GM23338 (cell line): ENCODE measurements around the gene ZBBX. TPM values are rescaled to one million over a fixed set of nuclear protein-coding genes. Genes with fewer than 3 reads are reported as not detected.

Experiments used
- ATAC-seq: fragments of 200-7000 bp; cut with Tn5 transposase; 3 replicates; pipeline ENCODE4 v1.9.1; 2020
- DNase-seq: peaks from one replicate; pipeline ENCODE4 v3.0.0-alpha.2; 2015; ENCODE audit warnings: low spot score
- H2AFZ ChIP-seq: fragments of 200-600 bp; sonication (generic); 2 replicates; pipeline ENCODE4 v1.8.0; 2016; ENCODE audit warnings: antibody characterized with exemption, mild to moderate bottlenecking, moderate library complexity
- H3F3A ChIP-seq: fragments of 200-600 bp; sonication (generic); replicated peaks from 2 replicates; pipeline ENCODE4 v1.8.0; 2017; ENCODE audit warnings: antibody characterized with exemption, mixed run types, low read depth
- H3K27ac ChIP-seq: fragments of 200-600 bp; sonication (generic); 2 replicates; pipeline ENCODE4 v1.6.1; 2016; ENCODE audit warnings: low read depth
- H3K27me3 ChIP-seq: fragments of 200-600 bp; sonication (generic); 2 replicates; pipeline ENCODE4 v1.8.0; 2016; ENCODE audit warnings: mild to moderate bottlenecking, mixed run types, moderate library complexity; ENCODE audit not compliant: insufficient read depth
- H3K36me3 ChIP-seq: fragments of 200-600 bp; sonication (generic); 2 replicates; pipeline ENCODE4 v1.8.0; 2016; ENCODE audit warnings: mild to moderate bottlenecking; ENCODE audit not compliant: insufficient read depth
- H3K4me1 ChIP-seq: fragments of 200-600 bp; sonication (generic); 2 replicates; pipeline ENCODE4 v1.8.0; 2016; ENCODE audit warnings: mild to moderate bottlenecking, moderate library complexity; ENCODE audit not compliant: insufficient read depth
- H3K4me2 ChIP-seq: fragments of 200-600 bp; sonication (generic); 2 replicates; pipeline ENCODE4 v1.7.1; 2017; ENCODE audit warnings: mixed run types
- H3K4me3 ChIP-seq: fragments of 200-600 bp; sonication (generic); 2 replicates; pipeline ENCODE4 v1.6.1; 2016; ENCODE audit warnings: mixed run types
- H3K79me2 ChIP-seq: fragments of 200-600 bp; sonication (generic); replicated peaks from 2 replicates; pipeline ENCODE4 v1.8.0; 2017; ENCODE audit warnings: mild to moderate bottlenecking; ENCODE audit not compliant: insufficient read depth
- H3K9me2 ChIP-seq: fragments of 200-600 bp; sonication (generic); 2 replicates; pipeline ENCODE4 v1.8.0; 2017; ENCODE audit not compliant: insufficient read depth
- H4K20me1 ChIP-seq: fragments of 200-600 bp; sonication (generic); replicated peaks from 2 replicates; pipeline ENCODE4 v1.8.0; 2017; ENCODE audit warnings: mild to moderate bottlenecking; ENCODE audit not compliant: insufficient read depth
- H3K27ac Mint-ChIP-seq: 2 replicates; pipeline ENCODE4 v1.8.0; 2020; ENCODE audit warnings: inconsistent platforms, mild to moderate bottlenecking, moderate library complexity, mixed read lengths
- H3K27me3 Mint-ChIP-seq: 3 replicates; pipeline ENCODE4 v1.8.0; 2022; ENCODE audit warnings: low read depth, mild to moderate bottlenecking, moderate library complexity, mixed read lengths, inconsistent platforms; ENCODE audit not compliant: insufficient read depth, poor library complexity
- H3K36me3 Mint-ChIP-seq: 3 replicates; pipeline ENCODE4 v1.8.0; 2021; ENCODE audit warnings: low read depth, mild to moderate bottlenecking, inconsistent platforms, moderate library complexity, mixed read lengths
- H3K4me1 Mint-ChIP-seq: 3 replicates; pipeline ENCODE4 v1.8.0; 2020; ENCODE audit warnings: mild to moderate bottlenecking, inconsistent platforms, mixed read lengths
- H3K4me3 Mint-ChIP-seq: 3 replicates; pipeline ENCODE4 v1.8.0; 2021; ENCODE audit warnings: moderate library complexity, mild to moderate bottlenecking, inconsistent platforms, mixed read lengths
- H3K9me3 Mint-ChIP-seq: 3 replicates; pipeline ENCODE4 v1.8.0; 2020; ENCODE audit warnings: moderate library complexity, mild to moderate bottlenecking, inconsistent platforms, mixed read lengths
- CREB1 ChIP-seq: fragments of 250-450 bp; sonication (Bioruptor Pico); IDR thresholded peaks from 2 replicates; pipeline ENCODE4 v1.5.0; 2020; ENCODE audit warnings: low read depth, mild to moderate bottlenecking, moderate library complexity
- ETS1 ChIP-seq: IDR thresholded peaks from 2 replicates; pipeline ENCODE4 v1.6.1; 2016; ENCODE audit warnings: antibody characterized with exemption
- EZH2 ChIP-seq: fragments of 200-600 bp; sonication (generic); IDR thresholded peaks from one replicate; pipeline ENCODE4 v1.8.0; 2017; ENCODE audit warnings: antibody characterized with exemption, mild to moderate bottlenecking, low read depth; ENCODE audit not compliant: unreplicated experiment
- JUNB ChIP-seq: IDR thresholded peaks from one replicate; pipeline ENCODE4 v1.6.1; 2016; ENCODE audit warnings: antibody characterized with exemption; ENCODE audit not compliant: unreplicated experiment
- POLR2AphosphoS5 ChIP-seq: IDR thresholded peaks from 2 replicates; pipeline ENCODE4 v1.6.1; 2016; ENCODE audit warnings: antibody characterized with exemption, low read depth
- STAT1 ChIP-seq: IDR thresholded peaks from one replicate; pipeline ENCODE4 v1.6.1; 2016; ENCODE audit warnings: antibody characterized with exemption; ENCODE audit not compliant: unreplicated experiment
- ZNF114 ChIP-seq: fragments of 250-450 bp; sonication (Bioruptor Pico); IDR thresholded peaks from 2 replicates; pipeline ENCODE4 v1.5.0; 2020; ENCODE audit warnings: mild to moderate bottlenecking, moderate library complexity
- ZNF331 ChIP-seq: fragments of 250-450 bp; sonication (Bioruptor Pico); IDR thresholded peaks from 2 replicates; pipeline ENCODE4 v1.5.0; 2020; ENCODE audit warnings: low read depth, mild to moderate bottlenecking, moderate library complexity
- ZNF462 ChIP-seq: fragments of 250-450 bp; sonication (Bioruptor Pico); IDR thresholded peaks from 2 replicates; pipeline ENCODE4 v1.5.0; 2020; ENCODE audit warnings: mild to moderate bottlenecking, moderate library complexity
- polyA plus RNA-seq: library from polyadenylated mRNA; unstranded; fragments of >200 nt; fragmentation: Nextera tagmentation; extraction: Ambion mirVana; gene quantifications from 2 replicates; pipeline ENCODE4 v1.2.1, GENCODE V29; 2016
- total RNA-seq: library from RNA; depleted of rRNA; stranded (reverse); fragments of >200 nt; shearing (Covaris generic); gene quantifications from 2 replicates; pipeline ENCODE4 v1.2.3, GENCODE V29; 2014

ZBBX gene
- total and polyA plus RNA-seq, 2 experiments from 2014 or later = 0.90 to 1.1 TPM

GRCh38 chr3:167372138-167372537 is 8.0 kb downstream of the ZBBX start (continued):
- TF ChIP-seq ZNF462 (no peak), ETS1 (no peak)

- Mint-ChIP-seq H3K9me3 (no peaks in the 10 kb centered on the region; the same call in 2 of the 3 replicates), H3K27ac (no peak overlapping the region), H3K36me3 (no peaks in the 10 kb centered on the region), H3K4me1 (no peaks in the 10 kb centered on the region), H3K4me3 (no peak overlapping the region), H3K27me3 (no peaks in the 10 kb centered on the region)
- no peak for ATAC-seq
- Histone ChIP-seq H3K27ac (no peak overlapping the region), H2AFZ (no peak overlapping the region), H3K4me1 (no peaks in the 10 kb centered on the region), H3F3A (no peaks in the 10 kb centered on the region), H3K27me3 (no peaks in the 10 kb centered on the region), H3K4me2 (no peak overlapping the region), H3K9me2 (no peaks in the 10 kb centered on the region), H3K79me2 (no peaks in the 10 kb centered on the region), H3K36me3 (no peaks in the 10 kb centered on the region), H3K4me3 (no peak overlapping the region), H4K20me1 (no peaks in the 10 kb centered on the region)
- no peak for DNase-seq
- TF ChIP-seq STAT1 = no peak
- TF ChIP-seq ZNF331 (CRISPR knock-in tag) = no peak
- TF ChIP-seq EZH2 = no peak
- TF ChIP-seq POLR2AphosphoS5 = no peak
- no peak for TF ChIP-seq ZNF114 (CRISPR knock-in tag)
- TF ChIP-seq ZNF462 = no peak
- no peak for TF ChIP-seq JUNB
- TF ChIP-seq CREB1 (CRISPR knock-in tag) = no peak
Observed at GRCh38 chr3:167361948-167362347, 18.1 kb downstream of the ZBBX start.
